ENCODE results near the gene KIAA1671. TPM values are rescaled to one million over a fixed set of nuclear protein-coding genes. Genes with fewer than 3 reads are reported as not detected.

The KIAA1671 gene
- total RNA-seq, 2 experiments from 2014 or later: 35.0 to 35.5 TPM

DNA sequence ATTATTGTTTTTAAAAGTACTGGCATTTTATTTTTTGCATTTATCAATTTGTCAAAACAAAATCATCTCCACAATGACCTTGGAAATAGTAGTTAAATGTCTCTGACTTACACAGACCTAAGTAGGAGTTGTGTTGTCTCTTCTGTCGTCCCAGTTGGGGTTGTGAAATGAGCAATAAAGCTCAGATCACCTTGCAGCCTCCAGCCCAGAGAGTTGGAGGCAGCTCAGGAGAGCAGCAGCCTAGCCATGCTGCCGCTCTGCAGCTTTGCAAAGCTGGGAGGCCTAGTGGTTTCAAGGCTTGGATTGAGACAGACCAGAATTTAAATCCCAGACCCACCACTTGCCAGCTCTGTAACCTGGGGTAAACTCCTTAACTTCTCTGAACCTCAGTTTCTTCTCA is 181.9 kb downstream of the KIAA1671 start:
- ChIA-PET POLR2A (no interaction called here), CTCF (no interaction called here)
- no peak overlapping the region for H3K27ac Mint-ChIP-seq
- peaks cover 4% of the 10 kb centered on the region for H3K4me1 Mint-ChIP-seq
- H3K4me3 Mint-ChIP-seq: no peak overlapping the region
- peaks cover 14% of the 10 kb centered on the region for H3K36me3 Mint-ChIP-seq (ENCODE audit: low read depth)
- DNase-seq: no peak
- no peaks in the 10 kb centered on the region for H3K27me3 Mint-ChIP-seq
- peaks cover 4% of the 10 kb centered on the region for H3K9me3 Mint-ChIP-seq

DNA sequence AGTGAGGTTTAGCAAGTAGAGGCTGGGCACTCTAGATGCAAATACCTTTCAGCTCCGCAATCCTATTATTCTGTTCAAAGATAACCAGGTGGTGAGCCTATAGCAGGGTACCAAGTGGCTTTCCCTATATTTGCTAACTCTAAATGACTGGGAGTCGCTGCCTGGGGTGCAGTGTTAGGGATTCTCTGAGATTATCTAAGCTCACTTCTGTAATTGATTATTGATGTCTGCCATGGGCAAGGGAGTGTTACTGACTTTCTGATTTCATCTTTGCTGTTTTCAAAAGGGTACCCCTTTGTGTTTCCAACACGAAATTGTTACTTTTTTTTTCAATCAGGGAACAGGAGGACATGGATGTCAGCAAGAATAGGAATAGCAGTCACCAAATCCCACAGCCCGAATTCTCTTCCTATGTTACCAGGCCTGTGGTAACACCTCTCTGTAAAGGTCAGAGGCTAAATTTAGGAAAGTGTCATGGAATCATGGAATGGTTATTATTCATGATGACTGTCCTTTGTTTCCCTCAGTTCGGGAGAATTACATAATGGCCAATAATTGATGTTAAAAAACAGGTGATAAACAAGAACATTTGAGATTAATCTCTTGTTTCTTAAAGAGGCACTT is 184.5 kb downstream of the KIAA1671 start:
- no peaks in the 10 kb centered on the region for H3K27me3 Mint-ChIP-seq
- H3K27ac Mint-ChIP-seq: no peak overlapping the region
- H3K36me3 Mint-ChIP-seq (ENCODE audit: low read depth): peaks cover 14% of the 10 kb centered on the region
- ChIA-PET CTCF (no interaction called here), POLR2A (no interaction called here)
- H3K9me3 Mint-ChIP-seq: peaks cover 4% of the 10 kb centered on the region
- H3K4me1 Mint-ChIP-seq: peaks cover 4% of the 10 kb centered on the region
- no peak overlapping the region for H3K4me3 Mint-ChIP-seq
- no peak for DNase-seq

DNA sequence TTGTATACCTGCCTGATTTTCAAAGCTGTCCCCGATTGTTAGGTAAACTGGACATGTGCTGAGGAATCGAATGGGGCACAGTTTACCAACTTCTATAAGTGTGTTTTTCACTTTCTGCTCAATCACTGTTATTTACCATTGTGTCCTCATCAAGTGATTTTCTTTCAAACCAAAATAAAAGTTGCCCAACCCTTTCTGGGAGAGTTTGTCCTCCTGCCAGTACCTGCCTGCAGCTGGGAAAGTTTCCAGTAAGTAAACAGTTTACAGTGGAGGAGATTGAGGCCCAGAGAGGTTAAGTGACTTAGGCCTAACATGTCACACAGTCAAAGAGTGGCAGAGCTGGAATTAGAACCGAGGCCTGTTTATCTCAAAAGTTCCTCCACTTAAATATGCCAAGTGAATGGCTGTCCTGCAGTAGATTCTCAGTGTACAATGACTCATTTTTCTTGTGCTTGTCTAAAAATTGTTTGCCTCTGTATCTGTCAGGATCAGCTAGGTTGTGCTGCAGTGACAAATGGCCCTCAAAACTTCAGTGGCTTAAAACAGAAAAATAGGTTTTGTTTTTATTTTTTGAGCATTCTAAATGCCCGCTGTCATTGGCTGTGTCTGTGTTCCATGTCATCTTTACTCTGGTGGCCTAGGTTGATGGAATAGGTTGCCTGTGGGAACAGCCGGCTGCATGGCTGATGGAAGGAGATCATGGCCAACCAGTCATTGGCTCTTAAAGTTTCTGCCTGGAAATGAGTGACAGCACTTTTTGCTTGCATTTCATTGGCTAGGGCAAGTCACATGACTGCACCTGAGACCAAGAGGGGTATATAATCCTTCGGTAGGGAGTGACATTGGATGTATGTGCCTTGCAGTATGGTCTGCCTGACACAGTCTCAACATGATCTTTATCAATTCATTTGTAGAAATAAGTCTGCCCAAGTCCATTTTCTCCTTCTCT is 185.3 kb downstream of the KIAA1671 start:
- ChIA-PET CTCF (no interaction called here), POLR2A (no interaction called here)
- Mint-ChIP-seq H3K36me3 (ENCODE audit: low read depth) (peaks cover 14% of the 10 kb centered on the region), H3K4me3 (no peak overlapping the region), H3K4me1 (peaks cover 4% of the 10 kb centered on the region), H3K27ac (no peak overlapping the region), H3K27me3 (no peaks in the 10 kb centered on the region), H3K9me3 (peaks cover 4% of the 10 kb centered on the region)
- no peak for DNase-seq

DNA sequence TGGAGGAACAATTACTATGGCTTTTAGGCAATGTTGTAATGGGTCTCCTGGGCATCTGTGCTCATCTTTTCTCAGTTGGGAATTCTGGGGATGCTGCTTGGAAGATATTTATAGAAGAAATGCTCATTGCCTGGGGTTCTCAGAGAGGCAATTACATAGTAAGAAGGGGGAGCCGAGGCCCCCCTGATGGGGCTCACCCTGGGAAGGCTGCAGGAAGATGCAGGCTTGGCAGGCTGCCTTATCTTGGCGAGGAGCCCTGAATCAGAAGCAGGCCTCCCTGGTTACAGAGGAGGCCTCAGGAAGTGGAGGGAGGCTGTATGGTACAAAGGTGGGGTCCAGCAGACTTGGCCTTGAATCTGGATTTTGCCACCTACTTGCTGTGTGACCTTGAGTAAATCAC is 186.5 kb downstream of the KIAA1671 start:
- CTCF ChIA-PET: interaction anchor here (0.5 kb wide), 1 partner anchor 125 kb away, joined by 3 read pairs; no protein-coding TSS in a partner anchor
- Mint-ChIP-seq H3K4me1 (no peaks in the 10 kb centered on the region), H3K27ac (no peak overlapping the region), H3K36me3 (ENCODE audit: low read depth) (peaks cover 14% of the 10 kb centered on the region), H3K27me3 (no peaks in the 10 kb centered on the region), H3K9me3 (peaks cover 4% of the 10 kb centered on the region), H3K4me3 (no peak overlapping the region)
- no peak for DNase-seq
- POLR2A ChIA-PET: no interaction called here

DNA sequence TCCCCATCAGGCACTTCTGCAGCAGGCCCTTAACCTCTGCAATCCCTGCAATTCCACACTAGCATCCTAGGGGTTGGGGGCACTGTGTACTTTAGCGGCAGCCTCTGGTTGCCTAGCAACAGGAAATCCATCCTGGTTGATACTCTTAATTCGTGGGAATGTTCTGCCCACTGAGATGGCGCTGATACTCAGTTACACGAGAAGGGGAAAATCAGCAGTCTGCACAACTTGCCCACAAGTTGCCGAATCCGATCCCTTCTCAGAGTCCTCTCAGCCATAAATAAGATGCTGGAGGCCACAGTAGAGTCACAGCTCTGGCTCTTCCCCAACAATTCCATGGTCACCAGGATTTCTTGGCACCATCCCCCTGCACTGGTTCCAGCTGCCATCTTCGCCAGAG is 189.6 kb downstream of the KIAA1671 start:
- ChIA-PET POLR2A (no interaction called here), CTCF (no interaction called here)
- H3K27me3 Mint-ChIP-seq: no peaks in the 10 kb centered on the region
- no peak overlapping the region for H3K4me3 Mint-ChIP-seq
- peaks cover 4% of the 10 kb centered on the region for H3K9me3 Mint-ChIP-seq
- no peak overlapping the region for H3K27ac Mint-ChIP-seq
- H3K4me1 Mint-ChIP-seq: no peaks in the 10 kb centered on the region
- DNase-seq: no peak
- H3K36me3 Mint-ChIP-seq (ENCODE audit: low read depth): peaks cover 11% of the 10 kb centered on the region

DNA sequence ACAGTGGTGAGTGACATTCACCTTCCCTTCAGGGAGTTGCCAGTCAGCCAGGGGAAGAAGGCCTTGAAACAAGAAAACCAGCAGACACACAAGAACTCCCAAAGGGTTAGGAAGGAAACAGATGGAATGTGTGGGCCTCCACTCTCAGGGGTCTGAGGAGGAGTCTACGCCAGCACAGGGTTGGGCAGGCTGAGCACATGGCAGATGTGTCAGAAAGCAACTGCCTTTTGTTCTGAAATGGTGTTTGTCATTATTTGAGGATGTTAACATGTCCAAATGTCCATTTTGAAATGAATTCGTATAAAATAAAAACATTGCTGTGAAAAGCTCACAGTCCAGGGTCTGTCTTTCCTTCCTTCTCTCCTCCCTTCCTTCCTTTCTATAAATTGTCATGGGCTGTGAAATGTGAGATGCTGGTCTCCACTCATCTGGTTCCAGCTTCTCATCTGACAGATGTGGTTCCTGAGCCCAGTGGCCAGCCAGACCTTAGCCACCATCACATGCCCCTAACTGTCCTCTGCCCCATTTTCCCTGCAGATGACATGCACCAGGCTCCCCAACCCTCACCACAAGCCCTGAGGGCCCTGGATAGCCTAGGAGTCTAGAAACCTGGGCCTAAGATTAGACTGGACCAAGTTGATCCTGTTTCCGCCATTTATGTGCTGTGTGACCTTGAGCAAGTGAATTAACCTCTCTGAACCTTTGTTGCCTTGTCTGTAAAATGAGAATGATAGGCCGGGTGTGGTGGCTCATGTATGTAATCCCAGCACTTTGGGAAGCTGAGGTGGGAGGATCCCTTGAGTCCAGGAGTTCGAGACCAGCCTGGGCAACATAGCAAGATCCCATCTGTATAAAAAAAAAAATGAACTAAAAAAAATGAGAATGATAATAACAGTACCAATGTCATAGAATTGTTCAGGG is 190.9 kb downstream of the KIAA1671 start:
- Mint-ChIP-seq H3K4me3 (no peak overlapping the region), H3K27ac (no peak overlapping the region), H3K4me1 (no peaks in the 10 kb centered on the region), H3K27me3 (no peaks in the 10 kb centered on the region), H3K36me3 (ENCODE audit: low read depth) (peaks cover 2% of the 10 kb centered on the region), H3K9me3 (no peaks in the 10 kb centered on the region)
- POLR2A ChIA-PET: no interaction called here
- no peak for DNase-seq
- CTCF ChIA-PET: no interaction called here

DNA sequence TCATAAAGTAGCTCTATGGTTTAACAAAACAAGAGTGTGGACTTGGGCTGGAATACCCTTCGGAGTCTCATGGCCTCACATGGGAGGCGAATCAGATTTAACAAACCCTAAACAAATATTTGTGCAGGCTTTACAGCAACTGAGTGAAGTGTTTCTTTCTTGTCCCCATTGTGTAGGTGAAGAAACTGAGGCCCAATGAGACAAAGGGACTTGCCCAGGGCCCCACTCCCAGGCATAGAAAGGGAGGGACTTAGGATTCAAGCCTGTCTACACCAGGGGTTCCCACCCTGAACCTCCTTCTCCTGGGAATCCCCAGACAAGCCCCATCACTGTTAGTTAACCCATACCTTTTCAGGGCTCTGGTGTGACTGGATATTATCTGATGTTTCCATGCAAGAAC is 192.0 kb downstream of the KIAA1671 start:
- Mint-ChIP-seq H3K27ac (no peak overlapping the region), H3K4me1 (no peaks in the 10 kb centered on the region), H3K27me3 (no peaks in the 10 kb centered on the region), H3K9me3 (no peaks in the 10 kb centered on the region), H3K4me3 (no peak overlapping the region), H3K36me3 (ENCODE audit: low read depth) (no peaks in the 10 kb centered on the region)
- DNase-seq: no peak
- POLR2A ChIA-PET: no interaction called here
- CTCF ChIA-PET: no interaction called here

DNA sequence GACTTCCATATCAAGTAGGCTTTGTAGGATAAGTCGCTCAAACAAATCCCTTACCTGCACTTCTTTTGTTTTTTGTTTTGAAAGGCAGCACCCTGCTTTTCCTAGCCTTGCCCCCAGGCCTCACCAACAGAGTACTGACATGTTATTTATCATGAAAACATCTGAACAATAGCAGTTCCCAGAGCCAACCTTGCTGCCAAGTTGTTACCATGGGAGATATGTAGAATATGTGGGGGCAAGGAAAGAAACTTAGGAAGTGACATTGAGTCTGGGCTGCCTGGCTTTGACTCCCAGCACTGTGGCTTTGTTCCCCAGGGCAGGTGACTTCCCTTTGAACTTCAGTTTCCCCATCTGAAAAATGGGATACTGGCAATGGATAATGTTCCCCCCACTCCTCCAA is 193.8 kb downstream of the KIAA1671 start:
- H3K9me3 Mint-ChIP-seq: no peaks in the 10 kb centered on the region
- H3K36me3 Mint-ChIP-seq (ENCODE audit: low read depth): no peaks in the 10 kb centered on the region
- H3K27me3 Mint-ChIP-seq: no peaks in the 10 kb centered on the region
- H3K4me1 Mint-ChIP-seq: no peaks in the 10 kb centered on the region
- no peak overlapping the region for H3K4me3 Mint-ChIP-seq
- ChIA-PET POLR2A (no interaction called here), CTCF (no interaction called here)
- no peak overlapping the region for H3K27ac Mint-ChIP-seq
- no peak for DNase-seq

DNA sequence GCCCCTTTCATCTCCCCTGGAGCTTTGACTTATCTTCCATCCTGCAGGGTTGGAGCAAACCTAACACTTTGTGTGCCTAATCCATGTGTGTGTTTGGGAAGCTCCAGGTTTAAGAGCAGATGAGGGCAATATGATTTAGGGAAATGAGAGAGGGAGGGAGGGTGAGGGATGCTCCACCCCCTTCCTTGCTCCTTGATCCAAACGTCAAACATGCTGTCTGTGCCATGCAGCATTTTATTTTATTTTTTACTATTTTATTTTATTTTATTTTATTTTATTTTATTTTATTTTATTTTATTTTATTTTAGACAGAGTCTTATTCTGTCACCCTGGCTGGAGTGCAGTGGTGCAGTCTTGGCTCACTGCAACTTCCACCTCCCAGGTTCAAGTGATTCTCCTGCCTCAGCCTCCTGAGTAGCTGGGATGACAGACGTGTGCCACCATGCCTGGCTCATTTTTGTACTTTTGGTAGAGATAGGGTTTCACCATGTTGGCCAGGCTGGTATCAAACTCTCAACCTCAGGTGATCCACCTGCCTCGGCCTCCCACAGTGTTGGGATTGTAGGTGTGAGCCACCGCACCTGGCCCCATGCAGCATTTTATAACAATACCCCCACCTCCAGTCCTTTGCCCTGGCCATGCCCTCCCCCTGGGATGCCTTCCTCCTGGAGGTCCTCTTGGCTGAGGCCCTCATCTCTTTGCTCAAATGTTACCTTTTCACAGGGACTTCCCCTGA is 194.6 kb downstream of the KIAA1671 start:
- H3K27me3 Mint-ChIP-seq: no peaks in the 10 kb centered on the region
- POLR2A ChIA-PET: no interaction called here
- CTCF ChIA-PET: no interaction called here
- no peaks in the 10 kb centered on the region for H3K9me3 Mint-ChIP-seq
- H3K27ac Mint-ChIP-seq: no peak overlapping the region
- no peaks in the 10 kb centered on the region for H3K36me3 Mint-ChIP-seq (ENCODE audit: low read depth)
- no peaks in the 10 kb centered on the region for H3K4me1 Mint-ChIP-seq
- no peak for DNase-seq
- no peak overlapping the region for H3K4me3 Mint-ChIP-seq

DNA sequence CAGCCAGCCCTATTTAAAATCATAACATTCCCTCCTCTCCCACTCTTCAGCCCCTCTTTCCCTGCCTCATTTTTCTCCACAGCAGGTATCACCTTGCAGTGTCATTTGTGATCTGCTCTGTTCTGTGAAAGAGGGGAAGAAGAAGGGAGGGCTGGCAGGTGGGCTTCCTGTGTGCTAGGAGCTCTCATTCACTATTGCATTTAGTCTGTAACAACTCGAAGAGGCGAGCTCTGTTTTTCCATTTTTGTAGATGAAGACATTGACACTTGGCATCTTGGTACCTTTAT is 195.1 kb downstream of the KIAA1671 start:
- no peaks in the 10 kb centered on the region for H3K27me3 Mint-ChIP-seq
- no peak for DNase-seq
- no peak overlapping the region for H3K4me3 Mint-ChIP-seq
- ChIA-PET CTCF (no interaction called here), POLR2A (no interaction called here)
- no peaks in the 10 kb centered on the region for H3K36me3 Mint-ChIP-seq (ENCODE audit: low read depth)
- no peak overlapping the region for H3K27ac Mint-ChIP-seq
- H3K4me1 Mint-ChIP-seq: no peaks in the 10 kb centered on the region
- no peaks in the 10 kb centered on the region for H3K9me3 Mint-ChIP-seq

DNA sequence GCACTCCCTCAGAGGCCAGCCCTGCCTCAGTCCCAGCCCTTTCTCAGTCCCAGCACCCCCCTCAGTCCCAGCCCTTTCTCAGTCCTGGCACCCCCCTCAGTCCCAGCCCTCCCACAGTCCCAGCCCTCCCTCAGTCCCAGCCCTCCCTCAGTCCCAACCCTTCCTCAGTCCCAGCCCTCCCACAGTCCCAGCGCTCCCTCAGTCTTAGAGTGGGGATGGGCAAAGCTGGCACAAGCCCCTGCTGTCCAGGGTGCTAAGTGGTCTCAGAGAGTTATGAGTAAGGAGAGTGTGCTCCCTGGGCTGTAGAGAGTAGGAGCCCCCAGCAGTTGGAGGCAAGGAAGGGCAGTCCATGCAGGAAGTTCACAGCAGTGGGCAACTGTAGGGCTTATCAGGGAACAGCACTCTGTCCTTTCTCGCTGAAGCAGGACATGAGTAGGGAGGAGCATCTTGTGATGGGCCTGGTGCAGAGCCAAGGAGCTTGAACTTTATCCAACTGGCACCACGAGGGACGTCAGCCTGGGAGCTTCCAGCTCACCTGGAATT is 195.7 kb downstream of the KIAA1671 start:
- no peaks in the 10 kb centered on the region for H3K36me3 Mint-ChIP-seq (ENCODE audit: low read depth)
- no peaks in the 10 kb centered on the region for H3K27me3 Mint-ChIP-seq
- POLR2A ChIA-PET: no interaction called here
- CTCF ChIA-PET: no interaction called here
- H3K4me3 Mint-ChIP-seq: no peak overlapping the region
- H3K9me3 Mint-ChIP-seq: no peaks in the 10 kb centered on the region
- H3K27ac Mint-ChIP-seq: no peak overlapping the region
- H3K4me1 Mint-ChIP-seq: no peaks in the 10 kb centered on the region
- DNase-seq: no peak

DNA sequence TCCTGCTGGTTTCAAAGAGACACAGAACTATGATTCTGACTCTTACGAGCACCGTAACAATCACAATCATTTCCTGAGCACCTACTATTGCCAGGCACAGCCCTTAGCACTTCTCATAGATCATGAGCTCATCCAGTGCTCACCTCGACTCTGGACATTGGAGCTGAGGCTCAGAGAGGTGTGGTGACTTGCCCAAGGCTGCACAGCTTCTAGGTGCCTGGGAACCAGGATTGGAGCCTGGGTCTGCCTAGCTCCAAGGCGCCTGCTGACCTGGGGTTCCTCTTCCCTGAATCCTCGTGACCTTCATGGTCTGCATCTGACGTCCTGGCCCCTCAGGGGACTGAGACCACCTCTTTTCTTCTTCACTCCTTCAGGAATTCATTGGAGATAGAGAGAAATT is 196.5 kb downstream of the KIAA1671 start:
- no peaks in the 10 kb centered on the region for H3K36me3 Mint-ChIP-seq (ENCODE audit: low read depth)
- H3K4me1 Mint-ChIP-seq: no peaks in the 10 kb centered on the region
- ChIA-PET CTCF (no interaction called here), POLR2A (no interaction called here)
- H3K27ac Mint-ChIP-seq: no peak overlapping the region
- H3K27me3 Mint-ChIP-seq: no peaks in the 10 kb centered on the region
- no peak for DNase-seq
- H3K9me3 Mint-ChIP-seq: no peaks in the 10 kb centered on the region
- no peak overlapping the region for H3K4me3 Mint-ChIP-seq
